Activated CD4-positive, alpha-beta T cell treated with anti-CD3 and anti-CD28 coated beads, Interleukin-2, amount 10 ng/mL, durations not matched to agents 24 days and 14 days (primary cell): Measurements from ENCODE around the gene DOCK8. TPM values are rescaled to one million over a fixed set of nuclear protein-coding genes. Genes with fewer than 3 reads are reported as not detected.

Source experiments
- DNase-seq: peaks from one replicate; pipeline ENCODE4 v3.0.0; 2022
- H3K27ac Mint-ChIP-seq: one replicate; pipeline ENCODE4 v1.8.0; 2022; ENCODE audit warnings: mild to moderate bottlenecking, mixed read lengths
- H3K27me3 Mint-ChIP-seq: one replicate; pipeline ENCODE4 v1.8.0; 2022; ENCODE audit warnings: mixed read lengths
- H3K36me3 Mint-ChIP-seq: one replicate; pipeline ENCODE4 v1.8.0; 2022; ENCODE audit warnings: low read depth, mild to moderate bottlenecking, mixed read lengths
- H3K4me1 Mint-ChIP-seq: one replicate; pipeline ENCODE4 v1.8.0; 2021; ENCODE audit warnings: mixed read lengths
- H3K4me3 Mint-ChIP-seq: one replicate; pipeline ENCODE4 v1.8.0; 2022; ENCODE audit warnings: mild to moderate bottlenecking, moderate library complexity, mixed read lengths
- H3K9me3 Mint-ChIP-seq: one replicate; pipeline ENCODE4 v1.8.0; 2021; ENCODE audit warnings: mixed read lengths
- intact Hi-C: fragments of 100-400 bp; cut with micrococcal nuclease; formaldehyde crosslinking; loops from one replicate; pipeline ENCODE4 v1.15.1; 2023
- total RNA-seq: library from RNA; stranded (reverse); gene quantifications from 2 replicates; pipeline ENCODE4 v1.2.3, GENCODE V29; 2022

Gene DOCK8
- total RNA-seq, 1 donor from 2014 or later, result 121 TPM

DNA sequence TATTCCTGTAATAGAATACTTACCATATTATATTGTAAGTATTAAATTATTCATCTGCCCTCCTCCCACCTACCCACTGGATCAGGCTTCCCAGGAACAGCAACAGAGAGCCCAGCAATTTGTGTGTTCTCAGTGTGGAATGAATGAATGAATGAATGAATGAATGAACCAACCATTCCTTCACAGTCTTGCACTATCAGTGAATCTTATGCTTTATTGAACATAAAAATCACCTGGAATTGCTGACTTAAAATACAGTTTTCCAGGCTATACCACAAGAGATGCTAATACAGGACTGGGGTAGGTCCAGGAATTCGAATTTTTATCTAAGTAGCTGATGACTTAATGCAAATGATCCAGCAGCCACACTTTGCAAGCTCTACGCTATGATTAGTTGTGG lies 51.6 kb downstream of the DOCK8 start:
- Mint-ChIP-seq H3K9me3 (peaks cover 3% of the 10 kb centered on the region), H3K36me3 (peaks cover 7% of the 10 kb centered on the region), H3K4me1 (peaks cover 36% of the 10 kb centered on the region), H3K27me3 (peaks cover 4% of the 10 kb centered on the region), H3K4me3 (no peak overlapping the region), H3K27ac (no peak overlapping the region)
- DNase-seq, result no peak
- intact Hi-C loops, result no loop called here

DNA sequence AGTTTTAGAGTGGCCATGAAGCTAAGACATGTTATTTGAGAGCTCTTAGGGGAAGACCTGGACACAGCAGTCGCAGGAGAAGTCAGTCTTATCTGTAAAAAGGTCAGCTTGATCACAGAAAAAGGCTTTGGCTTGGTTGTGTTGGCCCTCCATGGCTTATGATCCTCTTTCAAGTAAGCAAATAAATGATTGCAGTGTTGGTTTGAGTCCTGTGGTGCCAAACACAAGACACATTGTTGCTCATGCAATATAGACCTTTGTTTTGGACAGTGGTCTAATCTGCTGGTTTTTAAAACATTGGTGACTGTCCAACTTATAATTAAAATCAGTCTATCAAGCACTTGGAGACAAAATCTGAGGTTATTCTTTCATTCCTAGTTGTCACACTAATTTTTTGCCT lies 54.0 kb downstream of the DOCK8 start:
- H3K9me3 Mint-ChIP-seq, result peaks cover 3% of the 10 kb centered on the region
- peaks cover 50% of the 10 kb centered on the region for H3K4me1 Mint-ChIP-seq
- no peak overlapping the region for H3K4me3 Mint-ChIP-seq
- no peaks in the 10 kb centered on the region for H3K27me3 Mint-ChIP-seq
- no peak overlapping the region for H3K27ac Mint-ChIP-seq
- intact Hi-C loops, result no loop called here
- no peak for DNase-seq
- peaks cover 10% of the 10 kb centered on the region for H3K36me3 Mint-ChIP-seq

DNA sequence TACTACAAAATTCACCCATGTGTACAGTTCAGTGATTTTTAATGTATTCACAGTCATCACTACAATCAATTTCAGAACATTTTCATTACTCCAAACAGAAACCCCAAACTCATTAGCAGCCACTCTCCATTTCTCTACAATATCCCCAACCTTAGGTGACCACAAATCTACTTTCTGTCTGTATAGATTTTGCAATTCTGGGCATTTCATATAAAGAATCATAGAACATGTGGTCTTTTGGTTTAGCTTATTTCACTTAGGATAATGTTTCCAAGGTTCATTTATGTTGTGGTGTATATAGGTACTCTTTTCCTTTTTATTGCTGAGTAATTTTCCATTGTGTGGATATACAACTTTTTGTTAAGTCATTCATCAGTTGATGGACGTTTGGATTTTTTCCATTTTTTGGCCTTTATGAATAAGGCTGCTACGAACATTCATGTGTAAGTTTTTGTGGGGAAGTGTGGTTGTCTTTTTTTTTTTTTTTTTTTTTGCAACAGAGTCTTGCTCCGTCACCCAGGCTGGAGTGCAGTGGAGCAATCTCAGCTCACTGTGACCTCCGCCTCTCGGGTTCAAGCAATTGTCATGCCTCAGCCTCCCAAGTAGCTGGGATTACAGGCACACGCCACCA lies 54.5 kb downstream of the DOCK8 start:
- intact Hi-C loops, result no loop called here
- Mint-ChIP-seq H3K36me3 (peaks cover 13% of the 10 kb centered on the region), H3K9me3 (peaks cover 3% of the 10 kb centered on the region), H3K27me3 (no peaks in the 10 kb centered on the region), H3K27ac (peak overlapping the region; percentile 8), H3K4me1 (peaks cover 45% of the 10 kb centered on the region), H3K4me3 (no peak overlapping the region)
- DNase-seq, result no peak

DNA sequence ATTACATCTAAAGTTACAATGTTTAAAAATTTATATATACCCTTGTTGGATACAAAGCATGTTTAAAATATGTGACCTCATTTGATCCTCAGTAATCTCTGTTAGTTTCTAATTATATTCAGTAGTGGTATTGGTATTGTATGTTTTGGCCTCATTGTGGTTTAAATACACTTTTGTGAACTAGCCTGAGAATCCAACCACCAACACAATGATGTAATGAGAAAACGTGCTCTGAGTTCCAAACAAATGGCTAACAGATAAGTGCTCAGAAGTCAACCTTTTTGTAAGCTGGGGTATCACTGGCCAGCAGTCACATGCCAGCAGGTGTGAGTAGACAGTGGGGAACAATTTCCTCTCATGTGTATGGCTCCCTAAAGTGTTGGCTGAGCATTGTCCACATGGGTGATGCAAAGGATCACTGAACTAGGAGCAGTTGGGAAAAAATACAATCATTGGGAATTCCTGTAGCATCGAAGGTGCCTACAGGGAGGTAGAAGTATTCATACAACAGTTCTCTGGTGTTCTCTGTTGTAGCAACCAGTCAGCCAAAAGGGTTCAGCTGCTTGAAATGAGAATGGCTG lies 56.1 kb downstream of the DOCK8 start:
- Mint-ChIP-seq H3K27me3 (no peaks in the 10 kb centered on the region), H3K36me3 (peaks cover 21% of the 10 kb centered on the region), H3K4me3 (no peak overlapping the region), H3K27ac (peak overlapping the region; percentile 68), H3K4me1 (peaks cover 45% of the 10 kb centered on the region), H3K9me3 (peaks cover 3% of the 10 kb centered on the region)
- DNase-seq, result no peak
- intact Hi-C loops, result loop anchor here (5.0 to 10.0 kb wide), 2 partner anchors 33 to 1744 kb away; partner anchors contain the start of gene SMARCA2

DNA sequence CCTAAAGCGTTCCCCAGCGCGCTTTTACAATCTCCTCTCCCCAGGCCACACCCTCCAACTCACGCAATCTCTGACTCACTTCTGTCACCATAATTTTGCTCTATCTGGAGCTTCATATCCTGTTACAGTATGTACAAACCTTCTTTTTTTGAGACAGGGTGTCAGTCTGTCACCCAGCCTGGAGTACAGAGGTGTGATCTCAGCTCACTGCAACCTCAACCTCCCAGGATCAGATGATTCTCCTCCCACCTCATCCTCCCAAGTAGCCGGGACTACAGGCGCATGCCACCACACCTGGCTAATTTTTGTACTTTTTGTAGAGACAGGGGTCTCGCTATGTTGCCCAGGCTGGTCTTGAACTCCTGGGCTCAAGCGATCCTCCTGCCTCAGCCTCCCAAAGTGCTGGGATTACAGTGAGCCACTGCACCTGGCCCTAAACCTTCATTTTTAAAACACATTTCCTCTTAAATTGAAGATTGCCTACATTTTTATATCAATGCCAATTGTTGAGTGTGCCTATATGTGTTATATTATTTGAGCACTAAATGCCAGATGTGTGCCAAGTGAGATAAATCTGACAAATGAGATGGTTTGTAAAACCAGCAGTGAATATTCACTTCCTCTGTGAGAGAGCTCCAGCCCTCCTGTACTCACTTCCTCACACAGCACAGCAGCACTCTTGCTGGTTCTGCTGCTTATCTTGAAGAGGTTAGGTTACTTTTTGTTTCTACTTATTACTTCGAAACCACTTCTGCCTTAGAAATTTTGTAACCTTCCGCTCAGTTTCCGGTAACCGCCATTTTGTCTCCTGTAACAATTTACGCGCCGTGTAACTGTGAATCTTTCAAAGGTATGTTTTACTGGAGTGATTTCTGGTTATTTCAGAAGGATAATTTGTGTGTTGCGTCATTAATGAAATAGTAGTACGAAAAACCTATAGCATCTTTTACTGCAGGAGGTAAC lies 57.9 kb downstream of the DOCK8 start:
- Mint-ChIP-seq H3K36me3 (peaks cover 29% of the 10 kb centered on the region), H3K9me3 (peaks cover 3% of the 10 kb centered on the region), H3K27me3 (no peaks in the 10 kb centered on the region), H3K4me1 (peaks cover 46% of the 10 kb centered on the region), H3K4me3 (peak overlapping the region; percentile 94), H3K27ac (peak overlapping the region; percentile 99)
- peak; percentile 93 for DNase-seq
- intact Hi-C loops, result loop anchor here (1.0 to 10.0 kb wide), 5 partner anchors 10 to 1742 kb away; partner anchors contain the start of gene SMARCA2

DNA sequence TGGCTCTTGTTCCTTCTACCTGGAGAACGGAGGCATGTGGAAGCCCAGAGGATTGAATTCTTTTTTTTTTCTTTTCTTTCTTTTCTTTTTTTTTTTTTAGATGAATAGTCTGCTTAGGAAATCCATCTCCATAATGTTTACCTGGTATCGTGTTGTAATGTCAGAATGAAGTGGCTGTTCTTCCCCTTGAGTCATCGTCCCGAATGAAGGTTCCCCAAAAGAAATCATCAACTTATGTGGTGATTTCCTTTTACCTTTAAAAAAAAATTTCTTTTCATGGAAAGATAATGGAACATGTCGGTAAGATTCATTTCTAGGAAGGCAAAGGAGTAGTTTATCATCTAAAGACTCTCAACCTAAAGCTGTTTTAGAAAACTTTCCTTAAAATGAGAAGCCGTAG lies 59.7 kb downstream of the DOCK8 start:
- Mint-ChIP-seq H3K36me3 (peaks cover 24% of the 10 kb centered on the region), H3K4me1 (peaks cover 35% of the 10 kb centered on the region), H3K27ac (peak overlapping the region; percentile 99), H3K9me3 (peaks cover under 1% of the 10 kb centered on the region), H3K27me3 (no peaks in the 10 kb centered on the region), H3K4me3 (peak overlapping the region; percentile 95)
- no peak for DNase-seq
- intact Hi-C loops, result loop anchor here (5.0 to 10.0 kb wide), 2 partner anchors 37 to 1740 kb away; partner anchors contain the start of gene SMARCA2

DNA sequence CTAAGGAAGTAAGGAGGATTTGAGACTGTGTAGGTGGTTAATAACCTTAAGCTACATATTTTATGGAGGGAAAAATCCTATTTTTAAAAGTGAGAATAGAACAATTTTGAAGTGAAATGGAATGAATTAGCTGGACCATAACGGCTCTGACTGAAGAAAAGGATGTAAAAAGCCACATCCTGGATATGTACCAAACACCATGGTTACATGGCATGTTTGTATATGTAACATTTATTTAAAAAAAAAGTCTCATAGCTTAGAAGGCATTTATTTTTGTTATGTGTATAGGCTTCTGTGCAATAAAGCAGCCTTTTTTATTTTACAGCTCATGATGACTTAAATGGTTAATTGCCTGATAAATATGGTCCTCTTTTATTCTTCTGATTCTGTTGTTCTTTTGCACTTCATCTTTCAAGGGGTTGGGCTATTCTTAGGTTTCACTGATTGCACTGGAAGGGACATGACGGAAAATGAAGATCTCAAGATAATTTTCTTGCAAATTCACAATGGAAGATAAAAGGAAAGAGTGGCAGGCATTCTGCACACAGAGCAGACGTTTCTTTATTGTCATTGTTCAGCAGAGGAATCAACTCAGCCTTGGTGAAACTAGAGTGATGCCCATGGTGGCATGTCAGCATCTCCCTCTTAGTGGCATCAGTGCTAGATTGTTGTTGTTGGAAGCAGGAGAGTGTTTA lies 63.1 kb downstream of the DOCK8 start:
- Mint-ChIP-seq H3K9me3 (no peaks in the 10 kb centered on the region), H3K27me3 (no peaks in the 10 kb centered on the region), H3K4me1 (peaks cover 30% of the 10 kb centered on the region), H3K36me3 (peaks cover 33% of the 10 kb centered on the region), H3K27ac (no peak overlapping the region), H3K4me3 (no peak overlapping the region)
- intact Hi-C loops, result loop anchor here (1.0 to 10.0 kb wide), 2 partner anchors 62 to 1737 kb away; partner anchors contain the start of gene SMARCA2
- peak; percentile 63 for DNase-seq

DNA sequence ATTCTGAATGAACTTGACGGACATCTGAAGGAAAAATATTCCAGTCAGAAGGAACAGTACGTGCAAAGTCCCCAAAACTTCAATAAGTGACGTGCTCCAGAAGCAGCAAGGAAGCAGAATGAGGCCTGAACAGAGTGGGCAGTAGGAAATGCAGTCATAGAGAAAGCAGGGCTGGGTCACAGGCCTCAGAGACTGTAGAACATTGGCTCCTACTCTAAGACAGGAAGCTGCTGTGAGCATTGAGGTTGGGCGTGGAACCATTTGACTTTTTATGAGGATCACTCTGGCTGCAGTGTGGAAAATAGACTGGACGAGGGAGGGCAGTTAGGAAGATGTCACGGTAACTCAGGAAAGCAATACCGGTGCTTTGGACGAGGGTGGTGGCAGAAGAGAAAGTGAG lies 64.0 kb downstream of the DOCK8 start:
- Mint-ChIP-seq H3K27me3 (no peaks in the 10 kb centered on the region), H3K27ac (no peak overlapping the region), H3K36me3 (peaks cover 32% of the 10 kb centered on the region), H3K4me3 (no peak overlapping the region), H3K4me1 (peaks cover 30% of the 10 kb centered on the region), H3K9me3 (no peaks in the 10 kb centered on the region)
- peak; percentile 86 for DNase-seq
- intact Hi-C loops, result loop anchor here (1.0 to 10.0 kb wide), 2 partner anchors 63 to 1736 kb away; partner anchors contain the start of gene SMARCA2

DNA sequence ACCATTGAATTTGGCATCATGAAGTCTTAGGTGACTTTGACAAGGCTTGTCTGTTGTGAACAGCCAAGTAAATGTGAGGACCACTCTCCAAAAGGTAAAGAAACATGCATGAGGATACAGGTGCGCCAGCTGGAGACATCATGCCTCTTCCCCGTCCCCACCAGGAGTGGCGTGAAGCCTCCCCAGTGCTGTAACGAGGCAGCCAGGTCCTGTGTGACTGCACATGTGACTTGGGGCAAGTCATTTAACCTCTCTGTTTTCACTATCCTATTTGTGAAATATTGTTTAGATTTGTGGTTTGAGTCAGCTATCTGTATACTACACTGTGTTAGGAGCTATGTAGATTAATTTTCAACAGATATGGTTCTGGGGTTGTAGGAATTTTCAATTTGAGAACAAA lies 65.0 kb downstream of the DOCK8 start:
- no peaks in the 10 kb centered on the region for H3K27me3 Mint-ChIP-seq
- peak; percentile 64 for DNase-seq
- peaks cover 34% of the 10 kb centered on the region for H3K36me3 Mint-ChIP-seq
- no peaks in the 10 kb centered on the region for H3K9me3 Mint-ChIP-seq
- peak overlapping the region; percentile 22 for H3K4me3 Mint-ChIP-seq
- peaks cover 36% of the 10 kb centered on the region for H3K4me1 Mint-ChIP-seq
- intact Hi-C loops, result loop anchor here (10.0 kb wide), 1 partner anchor 1735 kb away; the partner anchor contains the start of gene SMARCA2
- no peak overlapping the region for H3K27ac Mint-ChIP-seq

DNA sequence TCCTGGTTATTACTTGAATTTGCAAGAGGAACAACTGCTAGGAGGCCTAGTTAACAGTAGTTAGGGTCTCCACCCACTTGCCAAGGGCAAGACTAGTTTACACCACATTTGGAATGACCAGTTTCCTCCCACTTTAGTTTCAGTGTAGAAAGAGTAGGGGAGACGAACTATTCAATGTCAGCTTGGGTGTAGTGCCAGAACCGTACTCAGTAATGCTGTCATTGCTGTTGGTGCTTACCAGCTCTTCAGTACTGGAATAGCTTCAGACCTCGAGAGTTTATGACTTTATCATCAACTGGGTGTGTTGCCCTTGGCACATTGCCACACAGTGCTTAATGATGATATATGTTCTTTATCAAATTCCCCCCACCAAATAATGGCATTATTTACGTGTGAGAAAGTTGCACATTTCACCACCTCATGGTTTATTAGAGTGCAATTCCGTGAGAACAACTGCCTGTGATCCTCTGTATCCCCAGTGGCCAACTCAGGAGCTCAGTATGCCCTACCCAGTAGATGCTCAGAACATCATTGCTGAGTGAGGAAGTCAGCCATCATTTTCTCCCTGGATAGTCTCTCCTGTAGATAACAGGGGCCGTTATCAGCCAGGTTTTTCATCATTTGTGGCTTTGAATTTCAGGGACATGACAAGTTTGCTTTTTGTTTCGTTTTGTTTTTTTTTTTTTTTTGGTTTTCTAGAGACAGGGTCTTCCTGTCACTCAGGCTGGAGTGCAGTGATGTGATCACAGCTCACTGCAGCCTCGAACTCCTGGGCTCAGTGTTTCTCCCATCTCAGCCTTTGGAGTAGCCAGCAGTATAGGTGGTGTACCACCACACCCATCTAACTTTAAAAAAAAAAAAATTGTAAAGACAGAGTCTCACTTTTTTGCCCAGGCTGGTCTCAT lies 67.3 kb downstream of the DOCK8 start:
- H3K36me3 Mint-ChIP-seq, result peaks cover 42% of the 10 kb centered on the region
- intact Hi-C loops, result loop anchor here (1.0 to 2.0 kb wide), 2 partner anchors 10 to 15 kb away; no protein-coding TSS in a partner anchor
- H3K4me3 Mint-ChIP-seq, result peak overlapping the region; percentile 79
- peaks cover 31% of the 10 kb centered on the region for H3K4me1 Mint-ChIP-seq
- H3K27ac Mint-ChIP-seq, result peak overlapping the region; percentile 90
- peak; percentile 77 for DNase-seq
- no peaks in the 10 kb centered on the region for H3K9me3 Mint-ChIP-seq
- no peaks in the 10 kb centered on the region for H3K27me3 Mint-ChIP-seq

DNA sequence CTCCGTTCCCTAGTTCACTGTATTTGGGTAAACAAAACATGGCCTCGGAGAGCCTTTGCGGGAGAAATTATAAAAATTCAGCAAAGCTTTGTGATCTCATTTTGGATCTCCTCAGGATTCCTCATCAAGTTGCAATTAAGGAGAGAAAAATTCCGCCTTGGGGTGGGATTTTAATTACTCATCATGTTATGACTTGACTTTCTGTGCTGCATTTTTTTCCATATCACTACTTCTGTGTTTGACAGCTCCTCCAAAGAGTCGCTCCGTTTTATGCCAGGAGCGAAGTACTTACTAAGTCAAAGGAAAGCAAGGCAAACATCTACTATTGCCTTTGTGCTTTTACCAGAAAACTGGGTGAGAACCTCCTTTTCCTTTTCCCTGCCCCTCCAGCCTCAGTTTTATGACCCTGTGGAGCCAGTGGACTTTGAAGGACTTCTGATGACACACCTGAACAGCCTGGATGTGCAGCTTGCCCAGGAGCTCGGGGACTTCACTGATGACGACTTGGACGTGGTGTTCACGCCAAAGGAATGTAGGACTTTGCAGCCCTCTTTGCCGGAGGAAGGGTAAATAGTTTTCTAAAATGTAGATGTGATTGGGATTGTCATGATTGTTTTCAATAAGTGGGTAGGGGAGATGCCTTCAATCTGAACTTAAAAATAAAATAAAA lies 71.5 kb downstream of the DOCK8 start:
- no peaks in the 10 kb centered on the region for H3K9me3 Mint-ChIP-seq
- intact Hi-C loops, result no loop called here

DNA sequence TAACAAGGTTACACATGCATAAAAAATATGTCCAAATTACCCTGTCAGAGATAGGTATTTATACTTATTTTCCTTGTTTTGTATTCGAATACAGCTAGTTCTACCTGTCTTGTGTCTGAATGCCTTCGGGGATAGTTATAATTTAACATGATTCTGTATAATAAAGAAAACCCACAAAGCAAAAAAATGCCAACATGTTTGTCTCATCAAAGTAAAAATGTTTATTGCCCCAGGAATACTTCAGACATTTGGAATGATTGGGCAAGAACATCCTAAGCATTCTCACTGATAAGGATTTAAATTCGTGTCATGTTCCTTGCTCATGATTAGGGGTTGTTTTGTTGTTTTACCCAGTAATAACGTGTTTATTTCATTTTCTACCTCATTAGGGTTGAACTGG lies 74.5 kb downstream of the DOCK8 start:
- Mint-ChIP-seq H3K4me1 (peaks cover 24% of the 10 kb centered on the region), H3K27me3 (no peaks in the 10 kb centered on the region), H3K27ac (no peak overlapping the region), H3K4me3 (no peak overlapping the region), H3K9me3 (no peaks in the 10 kb centered on the region), H3K36me3 (peaks cover 68% of the 10 kb centered on the region)
- intact Hi-C loops, result no loop called here
- no peak for DNase-seq

More for the DNA sequence above, 71.5 kb downstream of the DOCK8 start:
- DNase-seq, result no peak
- peaks cover 66% of the 10 kb centered on the region for H3K36me3 Mint-ChIP-seq
- H3K4me1 Mint-ChIP-seq, result peaks cover 32% of the 10 kb centered on the region
- H3K27ac Mint-ChIP-seq, result no peak overlapping the region
- no peaks in the 10 kb centered on the region for H3K27me3 Mint-ChIP-seq
- H3K4me3 Mint-ChIP-seq, result no peak overlapping the region
